HCT116 (cell line): ENCODE measurements around the gene DIP2A. TPM values are rescaled to one million over a fixed set of nuclear protein-coding genes. Genes with fewer than 3 reads are reported as not detected.

Source experiments
- ATAC-seq: fragments of 200-7000 bp; cut with Tn5 transposase; 2 replicates; pipeline ENCODE4 v1.9.1; 2020; ENCODE audit warnings: mild to moderate bottlenecking, moderate library complexity
- BruUV-seq: library from RNA; stranded (reverse); fragments of 400-500 nt; replicated peaks from 2 replicates; lab custom pipeline; 2021; lab: Mats Ljungman, UMichigan
- CTCF ChIA-PET: fragments of 300-600 bp; sonication (Branson Sonifier 250); formaldehyde crosslinking; loops from one replicate; lab custom pipeline; 2021; ENCODE audit warnings: antibody characterized with exemption; lab: Charles Lee
- POLR2A ChIA-PET: fragments of 300-600, 350-600 bp; sonication (Branson Sonifier 250); formaldehyde crosslinking; loops from one replicate; lab custom pipeline; 2021; ENCODE audit warnings: antibody characterized with exemption; lab: Charles Lee
- RAD21 ChIA-PET, 2 experiments: fragments of 300-600 bp; sonication (Branson Sonifier 250); formaldehyde crosslinking; loops; one replicate each; lab custom pipeline; 2023; ENCODE audit warnings: low total read pairs in 2 of 2; ENCODE audit not compliant: uncharacterized antibody in 2 of 2, unreplicated experiment in 2 of 2, low non-redundant PET in 1 of 2; lab: Charles Lee
- DNase-seq: peaks from one replicate; pipeline ENCODE4 v3.0.0-alpha.2; 2010; ENCODE audit warnings: low read depth, low spot score
- H2AFZ ChIP-seq: fragments of 200-600 bp; shearing (Covaris generic), sonication (generic); 2 replicates; pipeline ENCODE4 v1.6.1; 2017; ENCODE audit warnings: low read depth, mixed run types, mixed read lengths, antibody characterized with exemption, low read length; ENCODE audit not compliant: poor library complexity, severe bottlenecking
- H3K27ac ChIP-seq: 2 replicates; pipeline ENCODE4 v1.5.1; 2012; ENCODE audit warnings: low read depth, low read length
- H3K27me3 ChIP-seq: fragments of 200-600 bp; sonication (generic); 2 replicates; pipeline ENCODE4 v1.6.1; 2016; ENCODE audit warnings: mixed run types, low read length, mixed read lengths; ENCODE audit not compliant: insufficient read depth
- H3K36me3 ChIP-seq, 2 experiments: fragments of 200-500 bp in 1 of 2; fragments of 200-600 bp in 1 of 2; sonication (Bioruptor generic) in 1 of 2; sonication (generic) in 1 of 2; 2 replicates each; pipeline versions ENCODE4 v1.5.1 to v1.6.1; 2014 to 2016; ENCODE audit warnings: low read length in 2 of 2, inconsistent platforms in 1 of 2, mixed read lengths in 1 of 2, mixed run types in 1 of 2; ENCODE audit not compliant: insufficient read depth in 2 of 2, control insufficient read depth in 1 of 2
- H3K4me1 ChIP-seq, 2 experiments: fragments of 200-600 bp in 1 of 2; sonication (generic) in 1 of 2; 2 replicates each; pipeline versions ENCODE4 v1.5.1 to v1.6.1; 2012 to 2017; ENCODE audit warnings: low read length in 2 of 2, inconsistent platforms in 1 of 2, mild to moderate bottlenecking in 1 of 2, mixed read lengths in 1 of 2, mixed run types in 1 of 2, moderate library complexity in 1 of 2; ENCODE audit not compliant: insufficient read depth in 2 of 2, control insufficient read depth in 1 of 2
- H3K4me2 ChIP-seq: fragments of 200-600 bp; sonication (generic); 2 replicates; pipeline ENCODE4 v1.6.1; 2017; ENCODE audit warnings: mixed run types, low read length, mixed read lengths
- H3K4me3 ChIP-seq, 2 experiments: fragments of 200-600 bp in 1 of 2; sonication (generic) in 1 of 2; replicated peaks in 1 of 2; 2 replicates each; pipeline ENCODE4 v1.5.1; 2011 to 2016; ENCODE audit warnings: low read length in 2 of 2, control low read depth in 1 of 2, low read depth in 1 of 2, mild to moderate bottlenecking in 1 of 2, mixed read lengths in 1 of 2, mixed run types in 1 of 2
- H3K79me2 ChIP-seq: fragments of 200-600 bp; sonication (generic); 2 replicates; pipeline ENCODE4 v1.6.1; 2017; ENCODE audit warnings: mild to moderate bottlenecking, mixed run types, low read length, moderate library complexity, mixed read lengths; ENCODE audit not compliant: insufficient read depth
- H3K9ac ChIP-seq: fragments of 200-600 bp; sonication (generic); 2 replicates; pipeline ENCODE4 v1.6.1; 2016; ENCODE audit warnings: low read length, mixed read lengths
- H3K9me2 ChIP-seq: fragments of 200-600 bp; sonication (generic), shearing (Covaris generic); 2 replicates; pipeline ENCODE4 v1.6.1; 2017; ENCODE audit warnings: mixed run types, mild to moderate bottlenecking, moderate library complexity; ENCODE audit not compliant: insufficient read depth
- H3K9me3 ChIP-seq, 2 experiments: fragments of 200-500 bp in 1 of 2; fragments of 200-600 bp in 1 of 2; sonication (Bioruptor generic) in 1 of 2; sonication (generic) in 1 of 2; 2 replicates each; pipeline ENCODE4 v1.6.1; 2014 to 2017; ENCODE audit warnings: low read length in 2 of 2, mixed read lengths in 2 of 2, inconsistent platforms in 1 of 2, low read depth in 1 of 2, mild to moderate bottlenecking in 1 of 2, mixed run types in 1 of 2, moderate library complexity in 1 of 2; ENCODE audit not compliant: control insufficient read depth in 1 of 2, insufficient read depth in 1 of 2
- H4K20me1 ChIP-seq: fragments of 200-600 bp; sonication (generic), shearing (Covaris generic); 2 replicates; pipeline ENCODE4 v1.6.1; 2017; ENCODE audit warnings: mixed run types, mild to moderate bottlenecking, moderate library complexity; ENCODE audit not compliant: insufficient read depth
- EGR1 ChIP-seq: IDR thresholded peaks from 2 replicates; pipeline ENCODE4 v1.6.1; 2012; ENCODE audit warnings: low read depth
- ELF1 ChIP-seq: IDR thresholded peaks from 2 replicates; pipeline ENCODE4 v1.6.1; 2012; ENCODE audit warnings: low read depth, borderline replicate concordance
- EZH2phosphoT487 ChIP-seq: fragments of 200-600 bp; IDR thresholded peaks from 2 replicates; pipeline ENCODE4 v1.6.1; 2018; ENCODE audit warnings: antibody characterized with exemption, borderline replicate concordance
- FOSL1 ChIP-seq: IDR thresholded peaks from 2 replicates; pipeline ENCODE4 v1.6.1; 2012; ENCODE audit warnings: low read depth
- POLR2A ChIP-seq: IDR thresholded peaks from 2 replicates; pipeline ENCODE4 v1.7.0; 2011; ENCODE audit warnings: borderline replicate concordance; ENCODE audit not compliant: insufficient read depth, insufficient read length; ENCODE audit errors: extremely low read depth
- POLR2AphosphoS5 ChIP-seq: IDR thresholded peaks from 2 replicates; pipeline ENCODE4 v1.6.1; 2011; ENCODE audit warnings: mild to moderate bottlenecking, low read depth, low read length, moderate library complexity
- TCF7L2 ChIP-seq: IDR thresholded peaks from 2 replicates; pipeline ENCODE4 v1.7.0; 2011; ENCODE audit warnings: borderline replicate concordance, inconsistent platforms; ENCODE audit not compliant: insufficient read depth, insufficient read length; ENCODE audit errors: extremely low read depth
- YY1 ChIP-seq: IDR thresholded peaks from 2 replicates; pipeline ENCODE4 v1.6.1; 2011; ENCODE audit warnings: low read length, low read depth, moderate library complexity, mild to moderate bottlenecking; ENCODE audit not compliant: insufficient replicate concordance; ENCODE audit errors: extremely low read depth
- ZFX ChIP-seq: fragments of 450-650 bp; IDR thresholded peaks from 2 replicates; pipeline ENCODE4 v1.6.1; 2017
- ZNF274 ChIP-seq: fragments of 200-500 bp; sonication (Bioruptor generic); IDR thresholded peaks from 2 replicates; pipeline ENCODE4 v1.6.1; 2014; ENCODE audit warnings: mild to moderate bottlenecking, low read depth, low read length, inconsistent platforms
- intact Hi-C: fragments of 100-400 bp; cut with micrococcal nuclease; formaldehyde crosslinking; loops from 2 replicates; pipeline ENCODE4 v1.10.0; 2022
- total RNA-seq: library from RNA; stranded (reverse); gene quantifications from one replicate; pipeline ENCODE4 v1.2.1, GENCODE V29; 2021; ENCODE audit not compliant: unreplicated experiment

DIP2A gene
- total RNA-seq, 1 experiment from 2014 or later: 39.9 TPM

GRCh38 chr21:46465651-46466050 is 7.0 kb downstream of the DIP2A start:
- no peak for TF ChIP-seq POLR2AphosphoS5
- TF ChIP-seq FOSL1: no peak
- TF ChIP-seq EZH2phosphoT487: no peak
- Histone ChIP-seq H3K9me3 (no peaks in the 10 kb centered on the region), H3K4me1 (no peaks in the 10 kb centered on the region), H2AFZ (no peak overlapping the region), H3K4me2 (no peak overlapping the region), H3K79me2 (peaks cover 46% of the 10 kb centered on the region), H3K4me3 (no peak overlapping the region), H3K36me3 (no peaks in the 10 kb centered on the region; a peak in 1 of 4 replicates), H3K9me2 (no peaks in the 10 kb centered on the region), H3K9ac (no peak overlapping the region), H3K27me3 (no peaks in the 10 kb centered on the region), H3K27ac (no peak overlapping the region), H4K20me1 (no peaks in the 10 kb centered on the region)
- POLR2A ChIA-PET: no interaction called here
- RAD21 ChIA-PET: no interaction called here
- no peak for DNase-seq
- no peak for ATAC-seq
- intact Hi-C loops: no loop called here
- CTCF ChIA-PET: no interaction called here
- BruUV-seq: no TSS peak

DNA sequence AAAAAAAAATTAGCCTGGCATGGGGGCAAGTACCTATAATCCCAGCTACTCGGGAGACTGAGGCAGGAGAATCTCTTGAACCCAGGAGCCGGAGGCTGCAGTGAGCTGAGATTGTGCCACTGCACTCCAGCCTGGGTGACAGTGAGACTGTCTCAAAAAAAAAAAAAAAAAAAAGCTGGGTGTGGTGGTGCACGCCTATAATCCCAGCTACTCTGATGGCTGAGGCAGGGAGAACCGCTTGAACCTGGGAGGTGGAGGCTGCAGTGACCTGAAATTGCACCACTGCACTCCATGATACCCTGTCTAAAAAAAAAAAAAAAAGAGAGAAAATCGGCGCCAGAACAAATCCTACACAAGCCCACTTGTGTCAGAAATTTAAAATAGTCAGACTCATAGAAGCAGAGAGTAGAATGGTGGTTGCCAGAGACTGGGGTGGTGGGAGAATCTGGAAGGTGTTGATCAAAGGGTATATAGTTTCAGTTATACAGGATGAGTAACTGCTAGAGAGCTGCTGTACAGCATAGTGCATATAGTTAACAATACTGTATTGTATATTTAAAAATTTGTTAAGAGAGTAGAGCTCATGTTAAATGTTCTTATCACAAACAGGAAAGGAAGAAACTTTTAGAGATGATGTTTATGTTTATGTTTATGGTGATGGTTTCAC is 9.6 kb downstream of the DIP2A start:
- Histone ChIP-seq H3K4me3 (no peak overlapping the region), H3K4me1 (no peaks in the 10 kb centered on the region), H3K27ac (no peak overlapping the region), H3K79me2 (peaks cover 33% of the 10 kb centered on the region), H4K20me1 (no peaks in the 10 kb centered on the region), H3K36me3 (no peaks in the 10 kb centered on the region; a peak in 1 of 4 replicates), H3K27me3 (no peaks in the 10 kb centered on the region), H2AFZ (no peak overlapping the region), H3K9me3 (no peaks in the 10 kb centered on the region), H3K9ac (no peak overlapping the region), H3K9me2 (no peaks in the 10 kb centered on the region), H3K4me2 (no peak overlapping the region)
- no peak for DNase-seq
- intact Hi-C loops: no loop called here
- ChIA-PET RAD21 (no interaction called here), POLR2A (no interaction called here), CTCF (no interaction called here)
- no peak for ATAC-seq
- no TSS peak for BruUV-seq
- TF ChIP-seq ZFX: no peak
- no peak for TF ChIP-seq TCF7L2
- no peak for TF ChIP-seq ZNF274
- TF ChIP-seq EGR1: no peak
- TF ChIP-seq FOSL1: no peak
- TF ChIP-seq YY1: no peak
- no peak for TF ChIP-seq POLR2A
- TF ChIP-seq ELF1: no peak
- TF ChIP-seq POLR2AphosphoS5: no peak
